Measurements from ENCODE around the gene S1PR1. TPM values are rescaled to one million over a fixed set of nuclear protein-coding genes. Genes with fewer than 3 reads are reported as not detected.

The S1PR1 gene
- total and polyA plus RNA-seq, 3 experiments from 2014 or later = 118 to 203 (median 123) TPM

DNA sequence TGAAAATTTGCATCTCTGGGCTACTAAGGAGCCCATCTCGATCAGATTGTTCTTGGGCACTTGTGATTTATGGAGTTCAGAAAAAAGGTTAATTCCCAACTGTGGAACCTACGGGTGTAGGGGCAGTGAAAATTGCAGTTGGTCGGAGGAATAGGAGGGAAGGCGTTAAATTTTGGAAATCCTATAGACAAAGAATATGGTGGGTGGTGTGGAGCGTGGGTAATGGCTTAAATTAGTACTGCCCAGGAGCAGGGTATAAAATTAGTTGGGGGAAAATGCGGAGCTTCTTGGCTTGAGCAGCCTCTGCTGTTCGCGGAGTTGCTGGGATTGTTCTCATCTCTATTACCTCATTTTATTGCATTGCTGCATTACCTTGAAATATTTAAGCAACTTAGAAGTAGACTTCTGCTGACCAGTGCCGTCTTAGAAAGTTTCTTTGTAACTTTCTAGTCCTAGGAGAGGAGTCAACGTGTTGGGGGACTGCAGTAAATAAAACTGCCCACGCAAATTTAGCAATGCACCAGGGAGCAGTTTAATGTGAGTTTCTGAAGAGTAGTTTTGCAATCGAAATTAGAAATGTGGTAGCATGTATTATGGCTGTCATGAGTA, 514 bp downstream of the S1PR1 start:
- peaks cover 0 to 3% (median 0%) of the 10 kb centered on the region in 5 donors for H3K9me3 Mint-ChIP-seq
- Histone ChIP-seq H3K36me3 (ENCODE audit: insufficient read depth, low read length) (peaks cover 23% of the 10 kb centered on the region), H3K9me3 (ENCODE audit: low read length) (no peaks in the 10 kb centered on the region), H3K4me3 (ENCODE audit: low read length) (peak overlapping the region; percentile 78), H3K27ac (ENCODE audit: low read depth, low read length) (peak overlapping the region; percentile 84), H3K4me1 (ENCODE audit: insufficient read depth, low read length) (peaks cover 45% of the 10 kb centered on the region), H3K27me3 (ENCODE audit: insufficient read depth, low read length, poor library complexity, severe bottlenecking) (no peaks in the 10 kb centered on the region)
- DNase-seq = peak in 1 of 5 donors; percentile 51
- peaks cover 58 to 66% (median 64%) of the 10 kb centered on the region in 3 donors for H3K4me1 Mint-ChIP-seq
- ChIA-PET POLR2A (interaction anchor here (0.6 to 5.0 kb wide), 14 partner anchors 14 to 1471 kb away, joined by 3 to 30 read pairs (median 6); partner anchors contain the start of genes EXTL2, FRRS1 and SLC30A7), CTCF (interaction anchor here (0.8 to 12.6 kb wide), 9 partner anchors 52 to 314 kb away, joined by 3 to 214 read pairs (median 7); no protein-coding TSS in a partner anchor)
- H3K36me3 Mint-ChIP-seq = peaks cover 23 to 73% (median 31%) of the 10 kb centered on the region in 3 donors
- peak overlapping the region; percentile 92 to 100 (median 98) for H3K27ac Mint-ChIP-seq
- peak overlapping the region; percentile 90 to 100 (median 99) for H3K4me3 Mint-ChIP-seq
- H3K27me3 Mint-ChIP-seq = peaks cover 0 to 5% of the 10 kb centered on the region in 2 donors

DNA sequence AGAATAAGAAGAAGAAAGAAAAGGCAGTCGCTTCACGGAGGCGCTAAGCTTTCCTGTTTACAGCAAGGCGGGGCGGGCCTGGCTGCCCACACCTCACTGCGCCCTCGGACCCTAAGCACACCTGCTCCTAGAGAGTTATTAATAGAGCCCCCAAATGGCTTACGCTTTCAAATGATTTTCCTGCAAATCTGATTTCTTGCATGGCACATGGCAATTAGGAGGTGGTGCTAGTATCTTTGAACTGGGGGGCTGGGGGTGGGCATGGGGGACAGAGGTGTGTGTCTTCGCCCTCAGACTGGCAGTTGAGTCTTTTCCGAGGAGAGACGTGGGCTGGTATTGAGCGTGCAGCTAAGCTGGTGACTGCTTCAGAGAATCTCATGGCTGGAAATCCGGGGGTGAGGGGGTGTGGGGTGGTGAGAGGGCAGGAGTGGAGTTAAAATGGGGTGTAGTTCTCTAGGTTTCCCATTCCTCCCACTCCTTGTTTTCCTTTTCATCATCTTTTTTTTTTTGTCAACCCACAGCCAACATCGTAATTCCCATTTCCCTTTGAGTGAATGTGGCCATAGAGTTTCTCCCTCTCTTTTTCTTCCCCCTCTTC, 1.3 kb downstream of the S1PR1 start:
- Histone ChIP-seq H3K27ac (ENCODE audit: low read depth, low read length) (peak overlapping the region; percentile 71), H3K9me3 (ENCODE audit: low read length) (no peaks in the 10 kb centered on the region), H3K4me1 (ENCODE audit: insufficient read depth, low read length) (peaks cover 53% of the 10 kb centered on the region), H3K36me3 (ENCODE audit: insufficient read depth, low read length) (peaks cover 31% of the 10 kb centered on the region), H3K4me3 (ENCODE audit: low read length) (peak overlapping the region; percentile 64), H3K27me3 (ENCODE audit: insufficient read depth, low read length, poor library complexity, severe bottlenecking) (no peaks in the 10 kb centered on the region)
- Mint-ChIP-seq H3K4me3 (peak overlapping the region; percentile 90 to 100 (median 99)), H3K4me1 (peaks cover 58 to 68% (median 65%) of the 10 kb centered on the region in 3 donors), H3K36me3 (peaks cover 27 to 80% (median 35%) of the 10 kb centered on the region in 3 donors), H3K27me3 (peaks cover 0 to 5% of the 10 kb centered on the region in 2 donors), H3K9me3 (peaks cover 0 to 3% (median 0%) of the 10 kb centered on the region in 5 donors), H3K27ac (peak overlapping the region; percentile 92 to 100 (median 98))
- POLR2A ChIA-PET = interaction anchor here (0.6 to 5.0 kb wide), 26 partner anchors 10 to 343 kb away, joined by 3 to 30 read pairs (median 4); partner anchors contain the start of gene EXTL2
- DNase-seq = peak; percentile 14 to 68 (median 38)
- CTCF ChIA-PET = interaction anchor here (0.6 to 12.6 kb wide), 65 partner anchors 10 to 369 kb away, joined by 3 to 214 read pairs (median 5); partner anchors contain the start of genes DPH5, EXTL2 and SLC30A7

DNA sequence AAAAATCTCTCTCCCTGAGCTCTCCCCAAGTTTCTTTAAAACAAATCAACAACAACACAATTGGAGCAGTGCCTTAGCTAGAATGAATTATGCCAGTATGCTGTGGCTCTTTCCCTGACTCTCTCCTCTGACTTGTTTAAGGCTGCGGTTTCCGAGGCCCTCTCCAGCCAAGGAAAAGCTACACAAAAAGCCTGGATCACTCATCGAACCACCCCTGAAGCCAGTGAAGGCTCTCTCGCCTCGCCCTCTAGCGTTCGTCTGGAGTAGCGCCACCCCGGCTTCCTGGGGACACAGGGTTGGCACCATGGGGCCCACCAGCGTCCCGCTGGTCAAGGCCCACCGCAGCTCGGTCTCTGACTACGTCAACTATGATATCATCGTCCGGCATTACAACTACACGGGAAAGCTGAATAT, 1.9 kb downstream of the S1PR1 start:
- CTCF ChIA-PET = interaction anchor here (0.6 to 12.6 kb wide), 68 partner anchors 9 to 370 kb away, joined by 3 to 214 read pairs (median 5); partner anchors contain the start of genes DPH5, EXTL2 and SLC30A7
- DNase-seq = peak; percentile 77 to 87 (median 84)
- Histone ChIP-seq H3K27me3 (ENCODE audit: insufficient read depth, low read length, poor library complexity, severe bottlenecking) (no peaks in the 10 kb centered on the region), H3K36me3 (ENCODE audit: insufficient read depth, low read length) (peaks cover 37% of the 10 kb centered on the region), H3K9me3 (ENCODE audit: low read length) (no peaks in the 10 kb centered on the region), H3K4me3 (ENCODE audit: low read length) (peak overlapping the region; percentile 64), H3K27ac (ENCODE audit: low read depth, low read length) (peak overlapping the region; percentile 71), H3K4me1 (ENCODE audit: insufficient read depth, low read length) (peaks cover 59% of the 10 kb centered on the region)
- Mint-ChIP-seq H3K36me3 (peaks cover 27 to 85% (median 38%) of the 10 kb centered on the region in 3 donors), H3K4me3 (peak overlapping the region; percentile 90 to 100 (median 99)), H3K4me1 (peaks cover 62 to 68% (median 68%) of the 10 kb centered on the region in 3 donors), H3K9me3 (peaks cover 0 to 3% (median 0%) of the 10 kb centered on the region in 5 donors), H3K27ac (peak overlapping the region; percentile 78 to 100 (median 98)), H3K27me3 (peaks cover 0 to 5% of the 10 kb centered on the region in 2 donors)
- POLR2A ChIA-PET = interaction anchor here (0.6 to 5.0 kb wide), 23 partner anchors 10 to 344 kb away, joined by 3 to 30 read pairs (median 5); partner anchors contain the start of gene EXTL2

DNA sequence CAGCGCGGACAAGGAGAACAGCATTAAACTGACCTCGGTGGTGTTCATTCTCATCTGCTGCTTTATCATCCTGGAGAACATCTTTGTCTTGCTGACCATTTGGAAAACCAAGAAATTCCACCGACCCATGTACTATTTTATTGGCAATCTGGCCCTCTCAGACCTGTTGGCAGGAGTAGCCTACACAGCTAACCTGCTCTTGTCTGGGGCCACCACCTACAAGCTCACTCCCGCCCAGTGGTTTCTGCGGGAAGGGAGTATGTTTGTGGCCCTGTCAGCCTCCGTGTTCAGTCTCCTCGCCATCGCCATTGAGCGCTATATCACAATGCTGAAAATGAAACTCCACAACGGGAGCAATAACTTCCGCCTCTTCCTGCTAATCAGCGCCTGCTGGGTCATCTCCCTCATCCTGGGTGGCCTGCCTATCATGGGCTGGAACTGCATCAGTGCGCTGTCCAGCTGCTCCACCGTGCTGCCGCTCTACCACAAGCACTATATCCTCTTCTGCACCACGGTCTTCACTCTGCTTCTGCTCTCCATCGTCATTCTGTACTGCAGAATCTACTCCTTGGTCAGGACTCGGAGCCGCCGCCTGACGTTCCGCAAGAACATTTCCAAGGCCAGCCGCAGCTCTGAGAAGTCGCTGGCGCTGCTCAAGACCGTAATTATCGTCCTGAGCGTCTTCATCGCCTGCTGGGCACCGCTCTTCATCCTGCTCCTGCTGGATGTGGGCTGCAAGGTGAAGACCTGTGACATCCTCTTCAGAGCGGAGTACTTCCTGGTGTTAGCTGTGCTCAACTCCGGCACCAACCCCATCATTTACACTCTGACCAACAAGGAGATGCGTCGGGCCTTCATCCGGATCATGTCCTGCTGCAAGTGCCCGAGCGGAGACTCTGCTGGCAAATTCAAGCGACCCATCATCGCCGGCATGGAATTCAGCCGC, 2.5 kb downstream of the S1PR1 start:
- Histone ChIP-seq H3K4me1 (ENCODE audit: insufficient read depth, low read length) (peaks cover 58% of the 10 kb centered on the region), H3K27me3 (ENCODE audit: insufficient read depth, low read length, poor library complexity, severe bottlenecking) (no peaks in the 10 kb centered on the region), H3K9me3 (ENCODE audit: low read length) (no peaks in the 10 kb centered on the region), H3K4me3 (ENCODE audit: low read length) (peak overlapping the region; percentile 64), H3K36me3 (ENCODE audit: insufficient read depth, low read length) (peaks cover 38% of the 10 kb centered on the region), H3K27ac (ENCODE audit: low read depth, low read length) (peak overlapping the region; percentile 71)
- CTCF ChIA-PET = interaction anchor here (0.7 to 12.6 kb wide), 64 partner anchors 8 to 370 kb away, joined by 3 to 214 read pairs (median 5); partner anchors contain the start of genes DPH5, EXTL2 and SLC30A7
- Mint-ChIP-seq H3K36me3 (peaks cover 27 to 89% (median 44%) of the 10 kb centered on the region in 3 donors), H3K4me1 (peaks cover 63 to 70% (median 70%) of the 10 kb centered on the region in 3 donors), H3K27me3 (peaks cover 0 to 5% of the 10 kb centered on the region in 2 donors), H3K9me3 (peaks cover 0 to 3% (median 0%) of the 10 kb centered on the region in 5 donors), H3K27ac (peak overlapping the region; percentile 78 to 100 (median 98)), H3K4me3 (peak overlapping the region; percentile 90 to 100 (median 99))
- peak; percentile 57 to 80 (median 66) for DNase-seq
- POLR2A ChIA-PET = interaction anchor here (0.7 to 5.0 kb wide), 21 partner anchors 9 to 344 kb away, joined by 3 to 30 read pairs (median 5); partner anchors contain the start of gene EXTL2

DNA sequence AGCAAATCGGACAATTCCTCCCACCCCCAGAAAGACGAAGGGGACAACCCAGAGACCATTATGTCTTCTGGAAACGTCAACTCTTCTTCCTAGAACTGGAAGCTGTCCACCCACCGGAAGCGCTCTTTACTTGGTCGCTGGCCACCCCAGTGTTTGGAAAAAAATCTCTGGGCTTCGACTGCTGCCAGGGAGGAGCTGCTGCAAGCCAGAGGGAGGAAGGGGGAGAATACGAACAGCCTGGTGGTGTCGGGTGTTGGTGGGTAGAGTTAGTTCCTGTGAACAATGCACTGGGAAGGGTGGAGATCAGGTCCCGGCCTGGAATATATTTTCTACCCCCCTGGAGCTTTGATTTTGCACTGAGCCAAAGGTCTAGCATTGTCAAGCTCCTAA, 3.2 kb downstream of the S1PR1 start:
- peak in 2 of 5 donors; percentile 4 to 27 for DNase-seq
- CTCF ChIA-PET = interaction anchor here (0.8 to 12.6 kb wide), 19 partner anchors 8 to 344 kb away, joined by 3 to 214 read pairs (median 6); no protein-coding TSS in a partner anchor
- Mint-ChIP-seq H3K27ac (peak overlapping the region; percentile 78 to 100 (median 98)), H3K27me3 (peaks cover 0 to 5% of the 10 kb centered on the region in 2 donors), H3K36me3 (peaks cover 27 to 89% (median 44%) of the 10 kb centered on the region in 3 donors), H3K4me1 (peaks cover 56 to 69% (median 67%) of the 10 kb centered on the region in 3 donors), H3K9me3 (peaks cover 0 to 3% (median 0%) of the 10 kb centered on the region in 5 donors), H3K4me3 (peak overlapping the region; percentile 90 to 100 (median 99))
- peak overlapping the region; percentile 71 for H3K27ac ChIP-seq (ENCODE audit: low read depth, low read length)
- no peaks in the 10 kb centered on the region for H3K9me3 ChIP-seq (ENCODE audit: low read length)
- H3K4me1 ChIP-seq (ENCODE audit: insufficient read depth, low read length) = peaks cover 52% of the 10 kb centered on the region
- peaks cover 38% of the 10 kb centered on the region for H3K36me3 ChIP-seq (ENCODE audit: insufficient read depth, low read length)
- no peaks in the 10 kb centered on the region for H3K27me3 ChIP-seq (ENCODE audit: insufficient read depth, low read length, poor library complexity, severe bottlenecking)
- peak overlapping the region; percentile 64 for H3K4me3 ChIP-seq (ENCODE audit: low read length)
- POLR2A ChIA-PET = interaction anchor here (1.1 to 2.1 kb wide), 5 partner anchors 8 to 315 kb away, joined by 3 to 7 read pairs (median 6); no protein-coding TSS in a partner anchor

DNA sequence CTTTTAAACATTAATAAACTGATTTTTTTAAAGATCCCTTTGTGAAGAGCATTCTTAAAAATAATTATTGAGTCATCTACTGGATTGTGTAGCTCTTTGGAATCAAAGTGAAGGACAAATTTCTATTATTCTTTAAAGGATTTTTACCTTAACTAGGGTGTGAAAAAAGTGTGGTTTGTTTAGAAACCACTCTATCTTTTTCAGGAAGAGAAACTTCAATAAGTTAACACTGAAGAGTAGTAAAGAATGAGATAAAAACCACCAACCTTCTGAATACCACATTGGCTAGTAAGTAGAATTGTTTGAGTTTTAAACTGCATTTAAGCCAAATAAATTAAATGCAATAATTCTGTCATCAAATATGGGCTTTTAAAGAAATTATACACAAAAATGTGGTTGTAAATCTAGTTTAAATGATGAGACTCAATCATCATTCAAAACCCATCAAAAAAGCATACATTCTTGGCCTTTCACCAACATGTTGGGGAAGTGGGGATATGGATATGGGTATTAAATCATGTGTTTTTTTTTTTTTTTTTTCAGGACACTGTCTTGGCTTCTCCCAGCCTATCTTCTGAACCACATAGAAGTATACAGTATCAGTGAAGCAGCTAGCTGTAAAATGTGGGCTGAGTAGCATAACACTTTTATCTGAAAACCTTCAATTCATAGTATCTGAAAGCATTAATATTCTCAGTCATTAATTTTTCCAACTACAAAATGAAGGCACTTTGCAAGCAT, 4.8 kb downstream of the S1PR1 start:
- DNase-seq = peak in 1 of 5 donors; percentile 38
- Mint-ChIP-seq H3K4me1 (peaks cover 64 to 78% (median 73%) of the 10 kb centered on the region in 3 donors), H3K27ac (peak overlapping the region; percentile 15 to 99 (median 82)), H3K9me3 (no peaks in the 10 kb centered on the region), H3K36me3 (peaks cover 27 to 74% (median 44%) of the 10 kb centered on the region in 3 donors), H3K4me3 (peak overlapping the region; percentile 52 to 100 (median 94)), H3K27me3 (peaks cover 0 to 2% of the 10 kb centered on the region in 2 donors)
- ChIA-PET CTCF (interaction anchor here (1.5 to 12.6 kb wide), 4 partner anchors 10 to 68 kb away, joined by 4 to 214 read pairs (median 24); no protein-coding TSS in a partner anchor), POLR2A (no interaction called here)
- peaks cover 65% of the 10 kb centered on the region for H3K4me1 ChIP-seq (ENCODE audit: insufficient read depth, low read length)
- H3K36me3 ChIP-seq (ENCODE audit: insufficient read depth, low read length) = peaks cover 38% of the 10 kb centered on the region
- no peak overlapping the region for H3K27ac ChIP-seq (ENCODE audit: low read depth, low read length)
- no peaks in the 10 kb centered on the region for H3K9me3 ChIP-seq (ENCODE audit: low read length)
- H3K4me3 ChIP-seq (ENCODE audit: low read length) = no peak overlapping the region
- H3K27me3 ChIP-seq (ENCODE audit: insufficient read depth, low read length, poor library complexity, severe bottlenecking) = no peaks in the 10 kb centered on the region

Data from CD8-positive, alpha-beta memory T cell (primary cell).